Left renal cortex interstitium (tissue), 4 donors: ENCODE data around the gene TASOR. TPM values are rescaled to one million over a fixed set of nuclear protein-coding genes. Genes with fewer than 3 reads are reported as not detected.
A peak's percentile ranks its signal among the peaks of the same experiment; 100 is the strongest.
"Not testable (repeated sequence)": the region's sequence is repeated elsewhere in the genome, so short reads cannot be mapped to it uniquely, and the experiment has no call there.

Experiments
- DNase-seq, 4 donors: peaks; one replicate each; pipeline ENCODE4 v3.0.0-alpha.2; 2013; ENCODE audit warnings: low read depth in 4 of 4, low spot score in 2 of 4, missing footprints in 1 of 4
- polyA plus RNA-seq, 4 donors: library from polyadenylated mRNA; unstranded; fragments of 120-200 nt; gene quantifications; one replicate each; pipeline ENCODE4 v1.2.1, GENCODE V29; 2013; ENCODE audit not compliant: insufficient read length in 4 of 4

TASOR gene
- 10 to 100 TPM; 67.1 to 95.1 (median 76.1) TPM for polyA plus RNA-seq

GRCh38 chr3:56683122-56683817 lies at the start of gene TASOR:
Gene TASOR (minus strand): TSS chr3:56683265. CDS start chr3:56683006, 259 bp downstream.
- peak in 3 of 4 donors; percentile 56 to 71 (median 66) for DNase-seq

- DNase-seq, result no peak
These were observed 49.0 kb upstream of the TASOR start for GRCh38 chr3:56732109-56732508.

GRCh38 chr3:56725175-56725574 lies 42.1 kb upstream of the TASOR start:
- DNase-seq, result no peak

GRCh38 chr3:56724676-56725075 lies 41.6 kb upstream of the TASOR start:
- DNase-seq, result peak in 1 of 4 donors; percentile 48

- DNase-seq, result peak in 2 of 4 donors; percentile 45 to 51
These were observed 37.8 kb upstream of the TASOR start for GRCh38 chr3:56720849-56721248.

- DNase-seq, result not testable (repeated sequence)
These were observed 35.7 kb upstream of the TASOR start for GRCh38 chr3:56718809-56719208.

- no peak for DNase-seq
These were observed 28.3 kb upstream of the TASOR start for GRCh38 chr3:56711344-56711743.

- not testable (repeated sequence) for DNase-seq
These were observed 24.3 kb upstream of the TASOR start for GRCh38 chr3:56707412-56707811.

- DNase-seq, result no peak
These were observed 23.6 kb upstream of the TASOR start for GRCh38 chr3:56706629-56707028.

- no peak for DNase-seq
These were observed 21.6 kb upstream of the TASOR start for GRCh38 chr3:56704706-56705105.

GRCh38 chr3:56702490-56703315 lies 19.6 kb upstream of the TASOR start:
- peak in 3 of 4 donors; percentile 61 to 65 (median 63) for DNase-seq

GRCh38 chr3:56700151-56700550 lies 17.1 kb upstream of the TASOR start:
- no peak for DNase-seq

GRCh38 chr3:56694867-56695683 lies 12.0 kb upstream of the TASOR start:
- no peak for DNase-seq

GRCh38 chr3:56693750-56694149 lies 10.7 kb upstream of the TASOR start:
- DNase-seq, result no peak

- not testable (repeated sequence) for DNase-seq
These were observed 9.7 kb upstream of the TASOR start for GRCh38 chr3:56692520-56693433.

- DNase-seq, result not testable (repeated sequence)
These were observed 8.9 kb upstream of the TASOR start for GRCh38 chr3:56692001-56692365.

- no peak for DNase-seq
These were observed 8.3 kb upstream of the TASOR start for GRCh38 chr3:56691165-56692000.

- no peak for DNase-seq
These were observed 6.2 kb upstream of the TASOR start for GRCh38 chr3:56689303-56689702.

- DNase-seq, result no peak
These were observed 5.1 kb upstream of the TASOR start for GRCh38 chr3:56688191-56688590.
